ENCODE measurements around the gene LAMB1. TPM values are rescaled to one million over a fixed set of nuclear protein-coding genes. Genes with fewer than 3 reads are reported as not detected.

The LAMB1 gene
- total RNA-seq, 1 experiment from 2014 or later: 240 TPM

- TF ChIP-seq CTCF (IDR thresholded peaks at IDR 0.05; ENCODE audit: unreplicated experiment): no peak
- no peak for DNase-seq
- Mint-ChIP-seq H3K9me3 (ENCODE audit: low read depth, unreplicated experiment) (no peaks in the 10 kb centered on the region), H3K36me3 (ENCODE audit: insufficient read depth, unreplicated experiment) (peaks cover 10% of the 10 kb centered on the region), H3K27me3 (ENCODE audit: unreplicated experiment) (no peaks in the 10 kb centered on the region), H3K4me3 (ENCODE audit: low read depth, unreplicated experiment) (no peak overlapping the region), H3K4me1 (ENCODE audit: low read depth, unreplicated experiment) (no peaks in the 10 kb centered on the region), H3K27ac (ENCODE audit: unreplicated experiment) (no peak overlapping the region)
- CTCF ChIA-PET: no interaction called here
- BruUV-seq (replicated peaks): no TSS peak
- intact Hi-C loops (cut with micrococcal nuclease; ENCODE audit: unreplicated experiment): no loop called here
Measured at GRCh38 chr7:107980171-107980570, 22.8 kb downstream of the LAMB1 start.

- BruUV-seq (replicated peaks): no TSS peak
- H3K27ac Mint-ChIP-seq (ENCODE audit: unreplicated experiment): no peak overlapping the region
- peaks cover 6% of the 10 kb centered on the region for H3K36me3 Mint-ChIP-seq (ENCODE audit: insufficient read depth, unreplicated experiment)
- no peaks in the 10 kb centered on the region for H3K27me3 Mint-ChIP-seq (ENCODE audit: unreplicated experiment)
- H3K4me3 Mint-ChIP-seq (ENCODE audit: low read depth, unreplicated experiment): no peak overlapping the region
- no peak for TF ChIP-seq CTCF (IDR thresholded peaks at IDR 0.05; ENCODE audit: unreplicated experiment)
- H3K4me1 Mint-ChIP-seq (ENCODE audit: low read depth, unreplicated experiment): no peaks in the 10 kb centered on the region
- CTCF ChIA-PET: interaction anchor here (0.7 kb wide), 1 partner anchor 30 kb away, joined by 3 read pairs; no protein-coding TSS in a partner anchor
- no peak for DNase-seq
- no peaks in the 10 kb centered on the region for H3K9me3 Mint-ChIP-seq (ENCODE audit: low read depth, unreplicated experiment)
- intact Hi-C loops (cut with micrococcal nuclease; ENCODE audit: unreplicated experiment): no loop called here
Measured at GRCh38 chr7:107978815-107979408, 24.0 kb downstream of the LAMB1 start.

- Mint-ChIP-seq H3K36me3 (ENCODE audit: insufficient read depth, unreplicated experiment) (peaks cover 13% of the 10 kb centered on the region), H3K4me1 (ENCODE audit: low read depth, unreplicated experiment) (no peaks in the 10 kb centered on the region), H3K4me3 (ENCODE audit: low read depth, unreplicated experiment) (no peak overlapping the region), H3K9me3 (ENCODE audit: low read depth, unreplicated experiment) (no peaks in the 10 kb centered on the region), H3K27me3 (ENCODE audit: unreplicated experiment) (no peaks in the 10 kb centered on the region), H3K27ac (ENCODE audit: unreplicated experiment) (no peak overlapping the region)
- no peak for TF ChIP-seq CTCF (IDR thresholded peaks at IDR 0.05; ENCODE audit: unreplicated experiment)
- no TSS peak for BruUV-seq (replicated peaks)
- intact Hi-C loops (cut with micrococcal nuclease; ENCODE audit: unreplicated experiment): no loop called here
- CTCF ChIA-PET: no interaction called here
- no peak for DNase-seq
Measured at GRCh38 chr7:107977048-107977447, 25.9 kb downstream of the LAMB1 start.

- CTCF ChIA-PET: no interaction called here
- H3K9me3 Mint-ChIP-seq (ENCODE audit: low read depth, unreplicated experiment): no peaks in the 10 kb centered on the region
- intact Hi-C loops (cut with micrococcal nuclease; ENCODE audit: unreplicated experiment): no loop called here
- H3K36me3 Mint-ChIP-seq (ENCODE audit: insufficient read depth, unreplicated experiment): peaks cover 16% of the 10 kb centered on the region
- no TSS peak for BruUV-seq (replicated peaks)
- no peak overlapping the region for H3K4me3 Mint-ChIP-seq (ENCODE audit: low read depth, unreplicated experiment)
- DNase-seq: no peak
- TF ChIP-seq CTCF (IDR thresholded peaks at IDR 0.05; ENCODE audit: unreplicated experiment): no peak
- no peaks in the 10 kb centered on the region for H3K4me1 Mint-ChIP-seq (ENCODE audit: low read depth, unreplicated experiment)
- H3K27me3 Mint-ChIP-seq (ENCODE audit: unreplicated experiment): no peaks in the 10 kb centered on the region
- no peak overlapping the region for H3K27ac Mint-ChIP-seq (ENCODE audit: unreplicated experiment)
Measured at GRCh38 chr7:107976620-107977019, 26.3 kb downstream of the LAMB1 start.

Measured in Calu3 (cell line).